Measurements from ENCODE around the gene SLC30A2.
A peak's percentile ranks its signal among the peaks of the same experiment; 100 is the strongest.

SLC30A2 gene

DNA sequence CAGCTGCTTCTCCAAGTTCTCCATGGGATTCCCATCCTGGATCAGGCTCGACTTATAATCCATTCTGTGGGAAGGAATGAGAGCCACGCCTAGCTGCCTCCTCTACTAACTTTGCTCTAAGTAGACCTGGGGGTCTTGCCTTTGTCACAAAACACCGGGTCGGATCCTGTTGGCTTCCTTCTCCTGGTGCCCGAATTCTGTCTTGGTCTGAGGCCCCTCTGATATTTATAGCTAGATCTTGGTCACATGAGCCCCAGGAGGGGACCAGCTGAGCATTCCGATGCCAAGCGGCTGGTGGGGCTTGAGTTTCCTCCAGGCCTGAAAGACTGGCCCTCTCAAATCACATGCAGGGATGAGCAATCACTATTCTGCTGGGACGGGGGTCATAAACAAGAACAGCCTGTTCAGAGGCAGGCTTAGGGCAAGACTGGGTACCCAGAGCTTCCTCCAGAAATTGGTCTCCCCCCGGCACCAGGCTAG is 21.6 kb upstream of the SLC30A2 start, which contains the start of gene TRIM63:
TRIM63 (minus strand) TSS at position 199 of the 480 bp plus-strand sequence; CDS start at position 63, 136 bp downstream.
- peak within 1 kb of the TSS; percentile 7; the same call in 1 of the 2 replicates for H3K27ac ChIP-seq
- TF ChIP-seq, protein P1, sequence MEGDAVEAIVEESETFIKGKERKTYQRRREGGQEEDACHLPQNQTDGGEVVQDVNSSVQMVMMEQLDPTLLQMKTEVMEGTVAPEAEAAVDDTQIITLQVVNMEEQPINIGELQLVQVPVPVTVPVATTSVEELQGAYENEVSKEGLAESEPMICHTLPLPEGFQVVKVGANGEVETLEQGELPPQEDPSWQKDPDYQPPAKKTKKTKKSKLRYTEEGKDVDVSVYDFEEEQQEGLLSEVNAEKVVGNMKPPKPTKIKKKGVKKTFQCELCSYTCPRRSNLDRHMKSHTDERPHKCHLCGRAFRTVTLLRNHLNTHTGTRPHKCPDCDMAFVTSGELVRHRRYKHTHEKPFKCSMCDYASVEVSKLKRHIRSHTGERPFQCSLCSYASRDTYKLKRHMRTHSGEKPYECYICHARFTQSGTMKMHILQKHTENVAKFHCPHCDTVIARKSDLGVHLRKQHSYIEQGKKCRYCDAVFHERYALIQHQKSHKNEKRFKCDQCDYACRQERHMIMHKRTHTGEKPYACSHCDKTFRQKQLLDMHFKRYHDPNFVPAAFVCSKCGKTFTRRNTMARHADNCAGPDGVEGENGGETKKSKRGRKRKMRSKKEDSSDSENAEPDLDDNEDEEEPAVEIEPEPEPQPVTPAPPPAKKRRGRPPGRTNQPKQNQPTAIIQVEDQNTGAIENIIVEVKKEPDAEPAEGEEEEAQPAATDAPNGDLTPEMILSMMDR (conservative IDR thresholded peaks at IDR 0.05), result no peak

DNA sequence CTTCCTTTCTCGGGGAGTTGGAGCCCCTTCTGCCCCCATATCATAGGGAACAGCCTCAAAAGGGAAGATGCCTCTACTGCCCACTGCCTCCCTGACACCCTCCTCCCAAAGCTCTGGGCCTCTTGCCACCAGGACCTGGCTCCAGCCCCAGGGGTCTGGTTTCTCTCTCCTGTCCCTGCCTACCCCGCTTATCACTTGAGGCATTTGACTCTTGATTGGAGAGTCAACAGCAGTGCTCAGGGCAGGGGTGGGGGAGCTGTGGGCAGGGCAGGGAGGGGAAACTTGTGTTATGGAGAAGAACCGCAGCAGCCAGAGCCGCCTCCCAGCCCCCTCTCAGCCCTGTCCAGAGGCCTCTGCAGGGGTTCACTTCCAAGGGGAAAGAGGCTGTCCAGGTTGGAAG is 20.9 kb upstream of the SLC30A2 start:
- H3K27ac ChIP-seq, result peak overlapping the region; percentile 7; the same call in 1 of the 2 replicates

DNA sequence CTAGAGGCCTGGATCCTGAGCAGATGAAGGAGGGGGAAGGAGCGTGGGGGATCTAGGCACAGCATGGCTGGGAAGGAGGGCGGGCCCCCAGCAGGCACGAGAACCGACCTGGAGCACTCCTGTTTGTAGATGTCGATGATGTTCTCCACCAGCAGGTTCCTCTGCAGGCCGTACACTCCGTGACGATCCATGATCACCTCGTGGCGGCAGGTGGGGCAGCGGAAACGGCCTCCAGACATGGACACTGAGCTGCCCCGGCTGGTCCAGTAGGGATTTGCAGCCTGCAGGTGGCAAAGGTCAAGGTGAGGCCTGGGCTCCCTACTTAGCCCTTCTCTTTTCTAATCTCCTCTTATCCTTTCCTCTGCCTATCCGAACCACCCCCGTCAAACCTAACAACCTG is 20.2 kb upstream of the SLC30A2 start:
- TF ChIP-seq, protein P1 (conservative IDR thresholded peaks at IDR 0.05), result no peak
- H3K27ac ChIP-seq, result no peak overlapping the region

More for the DNA sequence above, 20.9 kb upstream of the SLC30A2 start:
- TF ChIP-seq, protein P1 (conservative IDR thresholded peaks at IDR 0.05), result no peak

DNA sequence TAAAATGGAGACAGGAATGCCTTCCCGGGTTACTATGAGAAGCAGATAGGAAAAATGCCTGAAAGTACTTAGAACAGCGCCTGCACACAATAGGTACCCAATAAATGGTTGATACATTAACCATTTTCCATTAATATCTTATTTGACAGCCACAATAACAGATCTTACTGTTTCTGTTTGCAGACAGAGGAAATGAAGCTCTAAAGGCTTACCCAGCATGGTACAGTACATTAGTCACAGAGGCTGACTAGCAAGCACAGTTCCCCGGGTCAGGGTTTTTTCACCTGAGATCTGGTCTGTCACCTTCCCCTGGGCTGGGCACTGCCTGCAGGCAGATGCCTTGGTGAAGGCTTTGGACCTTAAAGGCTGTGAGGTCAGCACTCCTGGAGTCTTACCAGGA is 18.6 kb upstream of the SLC30A2 start:
- peak overlapping the region; percentile 21; the same call in 1 of the 2 replicates for H3K27ac ChIP-seq
- TF ChIP-seq, protein P1 (conservative IDR thresholded peaks at IDR 0.05), result no peak

DNA sequence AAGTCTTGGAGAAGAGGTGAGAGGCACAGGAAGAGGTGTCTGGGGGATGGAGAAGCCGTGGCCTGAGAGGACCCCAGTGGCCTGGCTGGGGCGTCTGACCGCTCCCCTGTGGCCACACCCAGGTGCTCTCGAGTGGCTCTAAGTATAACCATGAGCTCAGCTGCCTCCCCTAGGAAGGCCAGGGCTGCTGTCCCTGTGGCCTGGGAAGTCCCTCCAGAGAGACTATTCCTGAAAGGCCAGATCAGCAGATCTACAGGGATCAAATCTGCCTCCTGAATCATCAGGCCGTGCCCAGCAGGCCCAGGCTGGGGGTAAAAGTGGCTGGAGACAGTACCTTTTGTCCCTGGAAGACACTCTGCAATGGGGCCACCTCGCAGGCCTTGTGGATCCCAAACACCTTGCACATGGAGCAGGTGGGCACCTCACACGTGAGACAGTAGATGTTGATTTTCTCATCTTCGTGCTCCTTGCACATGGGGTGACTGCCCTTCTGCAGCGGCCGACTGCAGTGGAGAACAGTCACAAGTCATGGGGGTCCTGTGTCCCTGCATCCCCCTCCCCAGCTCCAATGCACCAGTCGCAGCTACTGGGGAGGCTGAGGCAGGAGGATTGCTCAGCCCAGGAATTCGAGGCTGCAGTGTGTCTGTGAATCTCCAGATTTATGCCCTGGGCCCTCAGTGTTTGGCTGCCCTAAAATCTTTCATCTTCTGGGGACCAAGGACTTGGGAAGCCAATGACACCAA is 15.1 kb upstream of the SLC30A2 start:
- no peak overlapping the region for H3K27ac ChIP-seq
- TF ChIP-seq, protein P1 (conservative IDR thresholded peaks at IDR 0.05), result no peak

DNA sequence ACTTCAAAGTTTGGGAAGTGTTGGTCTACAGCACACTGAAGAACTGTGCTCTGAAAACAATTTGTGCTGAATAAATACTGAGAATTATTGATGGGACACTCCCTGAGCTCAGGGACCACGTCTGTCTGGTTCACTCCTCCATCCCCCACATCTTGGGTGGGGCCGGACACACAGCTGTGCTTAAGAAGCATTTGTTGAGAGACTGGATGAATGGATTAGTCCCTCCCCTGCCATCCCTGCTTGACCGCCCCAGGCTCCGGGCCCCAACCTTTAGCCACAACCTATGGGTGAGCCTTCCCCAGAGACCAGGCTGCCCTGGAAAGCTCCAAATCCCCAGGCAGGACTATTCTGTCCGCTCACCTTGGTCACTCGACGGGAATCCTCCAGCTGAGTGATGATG is 14.0 kb upstream of the SLC30A2 start:
- H3K27ac ChIP-seq, result no peak overlapping the region
- TF ChIP-seq, protein P1 (conservative IDR thresholded peaks at IDR 0.05), result no peak

DNA sequence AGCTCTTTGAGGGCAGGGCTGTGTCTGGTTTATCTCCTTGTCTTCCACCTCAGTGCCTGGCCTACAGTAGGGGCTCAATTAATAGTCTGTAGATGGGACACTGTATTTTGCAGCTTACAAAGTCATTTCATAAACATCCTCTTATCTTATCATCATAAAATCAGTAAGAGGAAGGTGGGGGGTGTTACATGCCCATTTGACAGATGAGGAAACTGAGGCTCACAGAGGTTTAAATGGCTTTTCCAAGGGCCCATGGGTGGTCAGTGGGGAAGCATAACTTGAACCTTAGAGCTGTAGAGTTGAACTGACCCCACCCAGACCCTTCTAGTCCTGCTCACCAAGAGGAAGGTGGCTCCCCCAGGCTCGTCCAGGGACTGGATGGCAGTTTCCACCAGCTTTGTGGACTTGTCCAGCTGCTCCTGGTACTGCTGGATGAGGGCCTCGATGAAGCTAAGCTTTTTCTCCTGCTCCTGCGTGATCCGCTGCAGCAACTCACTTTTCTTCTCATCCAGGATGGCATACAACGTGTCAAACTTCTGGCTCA is 12.2 kb upstream of the SLC30A2 start:
- TF ChIP-seq, protein P1 (conservative IDR thresholded peaks at IDR 0.05), result no peak
- no peak overlapping the region for H3K27ac ChIP-seq

All from VCaP (cell line).